ENCODE results near the gene PPM1A. TPM values are rescaled to one million over a fixed set of nuclear protein-coding genes. Genes with fewer than 3 reads are reported as not detected.

PPM1A gene
- total and polyA plus RNA-seq, 2 of the 8 experiments (the other 6 are each of a cell fraction or from before 2014, with no cell fraction given), result 14.0 to 51.2 TPM

DNA sequence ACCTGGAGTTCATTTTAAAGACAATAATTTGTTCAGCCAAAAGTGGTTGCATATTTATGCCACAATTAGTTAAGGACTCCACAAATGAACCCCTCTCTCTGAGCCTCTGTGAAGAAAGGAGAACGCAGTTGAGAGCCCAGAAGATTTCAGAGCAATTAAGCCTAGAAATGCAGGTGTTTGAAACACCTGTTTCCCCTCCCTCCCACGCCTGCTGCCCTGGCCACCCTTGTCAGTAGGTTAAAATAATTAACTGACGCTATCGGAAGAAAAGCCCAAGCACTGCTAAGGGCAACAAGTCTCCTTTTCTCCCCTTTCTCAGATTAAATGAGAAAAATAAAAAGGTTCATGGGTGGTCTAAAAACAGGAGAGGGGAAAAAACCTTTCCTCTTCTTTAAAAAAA lies 99.2 kb downstream of the PPM1A start:
- H3K18ac ChIP-seq (ENCODE audit: extremely low read depth, low read length), result no peak overlapping the region
- H3K4ac ChIP-seq (replicated peaks; ENCODE audit: insufficient read length, low read depth, low read length), result no peak overlapping the region
- H3K23ac ChIP-seq (ENCODE audit: insufficient read length), result no peak overlapping the region
- no peak overlapping the region for H3K9ac ChIP-seq (replicated peaks in 1 of 4; ENCODE audit: extremely low read depth in 1 of 4, low read depth in 3 of 4, low read length in 3 of 4)
- H2BK15ac ChIP-seq (ENCODE audit: low read length), result no peak overlapping the region
- no peak overlapping the region for H2BK120ac ChIP-seq (replicated peaks; ENCODE audit: low read depth, low read length)
- CTCF ChIA-PET (ENCODE audit: partially characterized antibody), result interaction anchor here (1.0 to 3.6 kb wide), 8 partner anchors 13 to 214 kb away, joined by 3 to 18 read pairs (median 11); no protein-coding TSS in a partner anchor
- H3K27ac ChIP-seq (ENCODE audit: low read depth, low read length), result no peak overlapping the region
- H3K4me1 ChIP-seq (replicated peaks in 1 of 4; ENCODE audit: control insufficient read depth in 3 of 4, insufficient read depth in 4 of 4, low read length in 3 of 4), result peaks cover 0 to 4% (median 3%) of the 10 kb centered on the region in 4 experiments; a peak in 6 of 7 replicates
- H3K4me2 ChIP-seq (ENCODE audit: insufficient read depth in 1 of 2, low read depth in 2 of 2, low read length in 2 of 2), result no peak overlapping the region
- no peak overlapping the region for H4K91ac ChIP-seq (replicated peaks; ENCODE audit: insufficient read length, low read length)
- H3K9me3 ChIP-seq (ENCODE audit: insufficient read depth in 2 of 2, low read depth in 1 of 2, low read length in 1 of 2), result no peaks in the 10 kb centered on the region
- TF ChIP-seq, protein P1, sequence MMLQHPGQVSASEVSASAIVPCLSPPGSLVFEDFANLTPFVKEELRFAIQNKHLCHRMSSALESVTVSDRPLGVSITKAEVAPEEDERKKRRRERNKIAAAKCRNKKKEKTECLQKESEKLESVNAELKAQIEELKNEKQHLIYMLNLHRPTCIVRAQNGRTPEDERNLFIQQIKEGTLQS (IDR thresholded peaks at IDR 0.05; ENCODE audit: insufficient read depth, low read depth, low read length), result no peak
- TF ChIP-seq ASH2L (IDR thresholded peaks at IDR 0.05; ENCODE audit: low read length) (no peak), SUZ12 (IDR thresholded peaks at IDR 0.05; ENCODE audit: low read length) (no peak), TCF12 (IDR thresholded peaks at IDR 0.05; ENCODE audit: low read depth, low read length) (no peak), CBX5 (IDR thresholded peaks at IDR 0.05; ENCODE audit: low read depth, low read length) (no peak), SIRT6 (IDR thresholded peaks at IDR 0.05; ENCODE audit: low read length) (no peak), CEBPB (IDR thresholded peaks at IDR 0.05; ENCODE audit: low read depth, low read length) (no peak)
- no peaks in the 10 kb centered on the region for H3K36me3 ChIP-seq (ENCODE audit: control insufficient read depth in 2 of 4, insufficient read depth in 4 of 4, low read length in 3 of 4)
- H2BK5ac ChIP-seq (ENCODE audit: low read depth, low read length), result no peak overlapping the region
- FAIRE-seq (peak; percentile 13), DNase-seq (ENCODE audit: low read depth in 1 of 2, low spot score in 2 of 2) (no peak)
- H2BK20ac ChIP-seq (ENCODE audit: low read length), result no peak overlapping the region
- H4K8ac ChIP-seq (ENCODE audit: extremely low read depth, insufficient read depth, low read length), result no peak overlapping the region
- H3K23me2 ChIP-seq (ENCODE audit: low read depth, low read length), result no peaks in the 10 kb centered on the region
- H2BK12ac ChIP-seq (ENCODE audit: low read depth, low read length), result no peak overlapping the region
- no peaks in the 10 kb centered on the region for H3K27me3 ChIP-seq (replicated peaks in 1 of 4; ENCODE audit: control insufficient read depth in 3 of 4, extremely low read depth in 1 of 4, insufficient read depth in 3 of 4, low read length in 3 of 4)
- no peak overlapping the region for H4K5ac ChIP-seq (ENCODE audit: insufficient read length, low read depth, low read length)
- no peak overlapping the region for H3K4me3 ChIP-seq (ENCODE audit: extremely low read depth in 1 of 4, insufficient read depth in 2 of 4, low read depth in 3 of 4, low read length in 4 of 4)
- no peaks in the 10 kb centered on the region for H3K79me1 ChIP-seq (ENCODE audit: low read depth, low read length)
- H3K14ac ChIP-seq (ENCODE audit: insufficient read length), result no peak overlapping the region
- 67% methylated on average over 4 of the region's 4 CpGs; no CpG with 5 or more reads in 1 of the 2 experiments for WGBS, 2 experiments (ENCODE audit: extremely low coverage in 1 of 2, insufficient coverage in 1 of 2, insufficient read length in 1 of 2, insufficient replicate concordance in 2 of 2, low coverage in 1 of 2, low lambda C conversion rate in 2 of 2, missing lambda C conversion rate in 1 of 2)
- no peaks in the 10 kb centered on the region for H3K79me2 ChIP-seq (ENCODE audit: control insufficient read depth in 1 of 2, insufficient read depth in 2 of 2, low read length in 2 of 2)
- POLR2A ChIA-PET (ENCODE audit: partially characterized antibody), result no interaction called here
- H2AK5ac ChIP-seq (ENCODE audit: low read depth, low read length), result no peak overlapping the region
- H4K20me1 ChIP-seq (replicated peaks in 1 of 2; ENCODE audit: control insufficient read depth in 1 of 2, insufficient read depth in 2 of 2, low read length in 2 of 2), result no peaks in the 10 kb centered on the region
- H3K56ac ChIP-seq (replicated peaks; ENCODE audit: insufficient read length, low read depth, low read length), result no peak overlapping the region
- no peak overlapping the region for H2AFZ ChIP-seq (ENCODE audit: low read length)

All from H1 (cell line).